HEK293T (cell line): ENCODE data around the gene SKOR1.

Experiments
- ARNT ChIP-seq: fragments of 450-650 bp; IDR thresholded peaks from 2 replicates; pipeline ENCODE4 v1.6.1; 2017; ENCODE audit warnings: mild to moderate bottlenecking
- BHLHE40 ChIP-seq: fragments of 450-650 bp; IDR thresholded peaks from 2 replicates; pipeline ENCODE4 v1.6.1; 2016; ENCODE audit warnings: mild to moderate bottlenecking, moderate library complexity, borderline replicate concordance
- CTBP1 ChIP-seq: fragments of 450-650 bp; IDR thresholded peaks from 2 replicates; pipeline ENCODE4 v1.6.1; 2016; ENCODE audit warnings: borderline replicate concordance
- ELF4 ChIP-seq: fragments of 450-650 bp; IDR thresholded peaks from 2 replicates; pipeline ENCODE4 v1.6.1; 2017; ENCODE audit warnings: antibody characterized with exemption
- FOXA1 ChIP-seq: fragments of 450-650 bp; IDR thresholded peaks from 2 replicates; pipeline ENCODE4 v1.6.1; 2016; ENCODE audit warnings: mild to moderate bottlenecking
- FOXM1 ChIP-seq: fragments of 450-650 bp; IDR thresholded peaks from 2 replicates; pipeline ENCODE4 v1.6.1; 2017; ENCODE audit warnings: mild to moderate bottlenecking, borderline replicate concordance
- HDGF ChIP-seq: fragments of 450-650 bp; IDR thresholded peaks from 2 replicates; pipeline ENCODE4 v1.6.1; 2017; ENCODE audit warnings: antibody characterized with exemption, borderline replicate concordance
- LEF1 ChIP-seq: fragments of 450-650 bp; IDR thresholded peaks from 2 replicates; pipeline ENCODE4 v1.6.1; 2017; ENCODE audit warnings: mild to moderate bottlenecking, borderline replicate concordance
- PKNOX1 ChIP-seq: fragments of 450-650 bp; IDR thresholded peaks from 2 replicates; pipeline ENCODE4 v1.6.1; 2016
- SP1 ChIP-seq: fragments of 450-650 bp; IDR thresholded peaks from 2 replicates; pipeline ENCODE4 v1.6.1; 2017
- SUZ12 ChIP-seq: fragments of 450-650 bp; IDR thresholded peaks from 2 replicates; pipeline ENCODE4 v1.6.1; 2016; ENCODE audit warnings: mild to moderate bottlenecking
- TARDBP ChIP-seq: fragments of 450-650 bp; IDR thresholded peaks from 2 replicates; pipeline ENCODE4 v1.6.1; 2016
- ZNF384 ChIP-seq: fragments of 450-650 bp; IDR thresholded peaks from 2 replicates; pipeline ENCODE4 v1.6.1; 2016

GRCh38 chr15:67865331-67865730 lies 40.0 kb downstream of the SKOR1 start:
- no peak for TF ChIP-seq SP1
- TF ChIP-seq HDGF, result no peak
- no peak for TF ChIP-seq FOXM1
- no peak for TF ChIP-seq SUZ12
- TF ChIP-seq ARNT, result no peak
- TF ChIP-seq ZNF384, result no peak
- TF ChIP-seq FOXA1, result no peak
- TF ChIP-seq TARDBP, result no peak
- TF ChIP-seq BHLHE40, result no peak
- TF ChIP-seq LEF1, result no peak
- TF ChIP-seq PKNOX1, result no peak
- TF ChIP-seq CTBP1, result no peak
- TF ChIP-seq ELF4, result no peak
